Measurements from ENCODE around the gene SLC25A33.

SLC25A33 gene

DNA sequence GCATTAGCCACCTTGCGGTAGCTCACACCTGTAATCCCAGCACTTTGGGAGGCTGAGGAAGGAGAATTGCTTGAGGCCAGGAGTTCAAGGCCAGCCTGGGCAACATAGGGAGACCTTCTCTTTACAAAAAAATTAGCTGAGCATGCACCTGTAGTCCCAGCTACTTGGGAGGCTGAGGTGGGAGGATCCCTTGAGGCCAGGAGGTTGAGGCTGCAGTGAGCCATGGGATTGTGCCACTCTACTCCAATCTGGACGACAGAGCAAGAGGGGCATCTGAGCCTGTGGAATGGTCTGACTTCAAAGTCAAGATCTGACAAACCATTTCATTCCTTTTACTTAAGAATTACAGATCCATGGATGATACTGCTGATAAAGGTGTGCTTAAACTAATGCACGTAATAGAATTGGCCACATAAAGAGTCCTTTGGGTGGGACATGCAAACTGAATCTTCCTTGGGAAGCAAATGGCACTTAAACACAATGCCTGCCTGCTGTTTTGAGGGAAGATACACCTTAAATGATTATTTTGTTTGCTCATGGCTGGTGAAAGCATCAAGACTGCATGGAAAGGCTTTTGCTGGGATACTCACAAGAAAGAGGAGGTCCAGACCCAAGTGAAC lies 47.0 kb downstream of the SLC25A33 start:
- no peak for DNase-seq (ENCODE audit: low read depth in 2 of 2, low spot score in 1 of 2)

DNA sequence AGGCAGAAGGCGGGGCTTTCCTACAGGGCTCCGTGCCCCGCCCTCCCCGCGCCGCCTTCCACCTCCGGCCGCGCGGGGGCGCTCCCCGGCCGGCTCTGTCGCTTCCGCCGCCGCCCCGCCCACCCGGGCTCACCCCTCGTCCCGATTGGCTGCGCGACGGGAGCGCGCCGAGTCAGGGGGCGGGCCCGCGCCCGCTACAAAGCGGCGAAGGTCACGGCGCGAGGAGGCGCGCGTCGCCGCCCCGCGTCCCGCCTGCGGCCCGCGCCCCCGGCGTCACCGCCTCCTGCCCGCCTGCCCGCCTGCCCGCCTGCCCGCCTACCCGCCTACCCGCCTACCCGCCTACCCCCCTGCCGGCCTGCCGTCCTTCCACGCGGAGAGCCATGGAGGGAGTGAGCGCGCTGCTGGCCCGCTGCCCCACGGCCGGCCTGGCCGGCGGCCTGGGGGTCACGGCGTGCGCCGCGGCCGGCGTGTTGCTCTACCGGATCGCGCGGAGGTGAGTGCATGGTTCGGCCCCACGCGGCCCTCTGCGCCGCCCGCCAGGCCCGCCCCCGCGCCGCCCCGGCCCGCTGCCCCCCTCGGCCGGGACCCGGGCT lies 49.4 kb downstream of the SLC25A33 start, which contains the start of gene TMEM201:
Gene TMEM201 (plus strand): TSS at position 361 of the 593 bp plus-strand sequence. CDS start 20 bp downstream, at position 381.
- DNase-seq (ENCODE audit: low read depth in 2 of 2, low spot score in 1 of 2) = peak; percentile 81 to 85

DNA sequence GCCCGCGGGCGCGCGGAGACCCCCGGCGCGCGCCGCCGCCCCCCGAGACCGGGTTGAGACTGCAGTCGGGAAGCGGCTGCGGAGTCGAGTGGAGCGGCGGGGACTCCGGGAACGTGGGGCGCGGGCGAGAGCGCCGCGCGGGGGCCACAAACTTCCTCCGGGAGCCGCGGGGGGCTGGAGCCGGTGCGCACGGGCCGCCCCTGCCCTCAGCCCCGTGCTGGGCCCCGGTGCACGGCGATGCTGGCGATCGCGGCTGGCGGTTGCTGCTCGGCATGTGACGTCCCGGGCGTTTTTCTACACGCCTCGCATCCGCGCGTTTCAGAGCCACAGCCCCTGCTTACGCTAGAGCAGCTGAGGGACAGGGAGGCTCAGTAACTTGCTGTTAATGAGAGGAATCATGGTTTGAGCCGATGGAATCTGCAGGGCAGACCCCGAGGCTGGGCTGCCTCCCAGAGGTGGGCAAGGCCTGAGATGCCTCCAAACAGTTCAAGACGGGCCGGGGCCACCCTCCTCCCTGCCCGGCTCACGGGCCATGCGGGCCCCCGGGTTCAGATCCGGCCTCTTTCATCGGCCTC lies 50.0 kb downstream of the SLC25A33 start:
- DNase-seq (ENCODE audit: low read depth in 2 of 2, low spot score in 1 of 2) = peak in 1 of 2 donors; percentile 14

DNA sequence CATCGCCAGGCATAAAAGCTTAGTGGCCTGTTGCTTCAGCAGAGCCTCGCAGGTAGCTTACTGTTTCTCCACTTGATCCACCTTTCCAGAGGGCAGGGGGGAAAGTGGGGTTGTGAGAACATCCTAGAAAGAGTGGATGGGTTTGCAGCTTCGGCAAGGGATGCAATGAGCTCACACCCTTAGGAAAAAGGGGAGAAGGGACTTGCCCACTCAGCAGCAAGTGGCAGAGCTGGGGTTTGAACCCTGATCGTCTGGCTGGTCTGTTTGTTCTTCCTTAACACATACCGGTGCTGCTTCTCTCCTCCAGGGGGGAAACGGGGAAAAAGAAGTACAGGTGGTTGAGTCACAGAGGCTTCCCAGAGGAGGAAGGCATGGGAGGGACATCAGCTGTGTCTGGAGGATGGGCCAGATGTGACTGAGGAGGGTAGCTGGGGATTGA lies 50.5 kb downstream of the SLC25A33 start:
- no peak for DNase-seq (ENCODE audit: low read depth in 2 of 2, low spot score in 1 of 2)

DNA sequence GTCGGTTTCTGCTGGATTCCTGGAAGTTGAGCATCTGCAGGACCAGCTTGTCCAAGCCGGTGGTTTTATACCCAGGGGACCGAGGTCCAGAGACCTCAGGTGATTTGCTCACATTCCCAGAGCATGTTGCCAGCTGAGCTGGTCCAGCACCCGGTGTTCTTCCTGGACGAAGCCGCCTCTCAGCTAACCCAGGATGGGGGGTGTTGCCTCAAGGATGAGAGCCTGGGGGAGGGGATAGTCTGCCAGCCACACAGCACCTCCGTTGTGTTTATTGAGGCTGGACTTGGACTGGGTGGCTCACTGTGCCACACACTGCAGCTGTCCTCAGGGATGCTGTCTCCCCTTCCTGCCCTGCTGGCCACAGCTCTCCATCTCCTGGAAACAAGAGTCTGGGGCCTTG lies 50.9 kb downstream of the SLC25A33 start:
- no peak for DNase-seq (ENCODE audit: low read depth in 2 of 2, low spot score in 1 of 2)

DNA sequence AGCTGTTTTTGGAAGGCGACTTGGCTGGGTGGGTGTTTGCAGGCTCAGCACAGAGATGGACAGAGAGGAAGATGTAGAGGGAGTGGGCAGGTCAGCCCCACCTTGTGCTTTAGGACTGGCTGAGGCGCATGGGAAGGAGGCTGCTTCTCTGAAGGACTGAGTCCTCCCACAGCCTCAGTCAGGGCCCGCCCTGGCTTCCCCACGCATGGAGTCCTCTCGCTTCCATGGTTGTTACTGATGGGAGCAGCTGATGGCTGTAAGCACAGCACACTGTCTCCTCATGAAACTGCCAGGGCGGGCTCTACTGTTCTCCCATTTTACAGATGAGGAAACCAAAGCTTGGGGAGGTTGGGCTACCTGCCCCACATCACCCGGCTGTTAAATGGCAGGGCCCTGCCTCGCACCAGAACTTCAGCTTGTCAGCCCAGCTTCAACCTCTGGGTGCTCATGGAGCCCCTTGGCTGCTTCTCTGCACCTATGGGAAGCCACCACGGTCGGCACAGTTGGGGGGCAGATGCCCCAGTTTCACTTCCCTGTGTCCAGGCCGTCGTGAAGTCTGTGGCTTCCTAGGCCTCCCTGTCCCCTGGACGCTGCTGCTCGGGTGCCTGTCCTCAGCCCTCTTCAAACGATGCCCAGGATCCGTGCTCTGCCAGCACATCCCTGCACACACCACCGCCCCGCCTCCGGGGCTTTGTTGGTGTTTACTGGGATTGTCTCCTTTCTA lies 51.8 kb downstream of the SLC25A33 start:
- no peak for DNase-seq (ENCODE audit: low read depth in 2 of 2, low spot score in 1 of 2)

DNA sequence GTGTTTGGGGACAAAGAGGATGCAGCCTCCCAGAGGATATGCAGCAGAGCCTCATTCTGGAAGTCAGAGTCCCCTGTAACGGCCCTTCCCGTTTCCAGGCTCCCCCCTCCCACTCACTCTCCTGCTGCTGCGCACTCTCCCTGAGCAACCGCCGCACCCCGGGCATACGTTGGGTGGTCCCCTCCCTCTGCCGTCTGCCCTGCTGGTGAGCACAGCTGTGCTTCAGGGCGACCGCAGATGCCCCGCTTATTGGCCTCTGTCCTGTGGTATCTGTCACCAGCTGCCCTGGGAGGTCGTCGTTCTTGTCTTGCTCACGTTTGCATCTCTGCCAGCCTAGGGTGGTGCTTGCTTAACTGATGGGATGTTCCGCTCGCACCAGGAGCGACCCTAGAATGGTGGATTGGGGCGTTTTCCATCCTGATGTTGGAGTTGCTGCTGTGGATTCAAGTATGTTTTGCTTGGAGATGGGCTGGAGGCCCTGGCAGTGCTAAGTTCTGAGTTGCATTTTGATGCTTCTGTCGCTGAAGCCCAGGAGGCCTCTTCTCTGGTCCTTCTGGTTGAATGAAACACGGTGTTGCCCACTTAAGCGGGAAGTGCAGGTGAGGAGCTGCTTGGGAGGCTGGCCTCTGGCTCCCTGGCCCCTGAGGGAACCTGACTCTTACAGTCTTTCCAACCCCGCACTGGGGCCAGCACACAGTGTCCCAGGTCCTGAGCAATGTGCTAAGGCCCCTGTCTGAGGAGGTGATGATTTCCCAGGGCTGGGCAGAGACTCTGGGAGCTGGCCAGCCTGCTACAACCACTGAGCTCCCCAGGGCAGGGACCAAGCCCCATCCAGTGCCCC lies 52.6 kb downstream of the SLC25A33 start:
- DNase-seq (ENCODE audit: low read depth in 2 of 2, low spot score in 1 of 2) = no peak

DNA sequence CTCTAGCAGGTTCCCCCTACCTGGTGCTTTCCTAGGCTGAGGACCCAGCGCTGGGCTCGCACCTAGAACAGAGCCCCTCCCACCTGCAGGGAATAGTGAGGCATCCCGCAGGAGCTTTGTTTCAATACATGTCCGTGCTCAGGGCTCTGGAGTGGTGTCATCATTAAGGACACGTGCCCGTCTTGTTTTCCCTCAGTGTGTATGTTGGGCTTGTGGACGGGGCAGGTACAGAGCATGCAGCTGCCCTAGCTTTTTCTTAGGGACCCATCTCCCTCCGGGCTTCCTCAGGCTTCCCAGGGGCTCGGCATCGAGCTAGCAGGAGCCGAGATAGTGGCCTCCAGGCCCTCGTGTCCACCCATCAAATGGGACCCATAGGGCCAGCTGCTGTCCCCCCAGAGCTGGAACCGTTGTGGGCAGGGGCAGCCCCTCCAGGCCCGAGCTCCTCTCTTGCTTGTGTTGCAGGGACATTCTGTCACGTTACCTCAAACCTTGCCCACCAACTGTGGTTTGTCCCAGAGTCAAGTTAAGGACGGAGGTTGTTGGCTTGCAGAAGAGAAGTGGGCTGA lies 53.3 kb downstream of the SLC25A33 start:
- DNase-seq (ENCODE audit: low read depth in 2 of 2, low spot score in 1 of 2) = no peak

DNA sequence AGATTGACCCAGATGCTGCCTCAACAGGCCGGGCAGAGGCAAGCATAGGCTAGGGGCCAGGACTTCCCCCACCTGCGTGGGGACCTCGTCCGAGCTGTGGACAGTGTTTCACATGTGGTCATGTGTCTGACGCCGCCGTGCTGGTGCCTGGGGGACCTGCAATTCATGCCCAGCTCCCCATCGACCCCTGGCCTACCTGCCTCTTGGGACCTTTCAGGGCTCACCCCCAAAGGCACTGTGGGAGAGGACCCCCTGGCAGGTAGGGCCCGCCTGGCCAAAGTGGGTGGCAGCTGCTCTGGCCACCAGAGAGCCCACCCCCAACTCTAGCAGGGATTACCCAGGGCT lies 53.9 kb downstream of the SLC25A33 start:
- no peak for DNase-seq (ENCODE audit: low read depth in 2 of 2, low spot score in 1 of 2)

DNA sequence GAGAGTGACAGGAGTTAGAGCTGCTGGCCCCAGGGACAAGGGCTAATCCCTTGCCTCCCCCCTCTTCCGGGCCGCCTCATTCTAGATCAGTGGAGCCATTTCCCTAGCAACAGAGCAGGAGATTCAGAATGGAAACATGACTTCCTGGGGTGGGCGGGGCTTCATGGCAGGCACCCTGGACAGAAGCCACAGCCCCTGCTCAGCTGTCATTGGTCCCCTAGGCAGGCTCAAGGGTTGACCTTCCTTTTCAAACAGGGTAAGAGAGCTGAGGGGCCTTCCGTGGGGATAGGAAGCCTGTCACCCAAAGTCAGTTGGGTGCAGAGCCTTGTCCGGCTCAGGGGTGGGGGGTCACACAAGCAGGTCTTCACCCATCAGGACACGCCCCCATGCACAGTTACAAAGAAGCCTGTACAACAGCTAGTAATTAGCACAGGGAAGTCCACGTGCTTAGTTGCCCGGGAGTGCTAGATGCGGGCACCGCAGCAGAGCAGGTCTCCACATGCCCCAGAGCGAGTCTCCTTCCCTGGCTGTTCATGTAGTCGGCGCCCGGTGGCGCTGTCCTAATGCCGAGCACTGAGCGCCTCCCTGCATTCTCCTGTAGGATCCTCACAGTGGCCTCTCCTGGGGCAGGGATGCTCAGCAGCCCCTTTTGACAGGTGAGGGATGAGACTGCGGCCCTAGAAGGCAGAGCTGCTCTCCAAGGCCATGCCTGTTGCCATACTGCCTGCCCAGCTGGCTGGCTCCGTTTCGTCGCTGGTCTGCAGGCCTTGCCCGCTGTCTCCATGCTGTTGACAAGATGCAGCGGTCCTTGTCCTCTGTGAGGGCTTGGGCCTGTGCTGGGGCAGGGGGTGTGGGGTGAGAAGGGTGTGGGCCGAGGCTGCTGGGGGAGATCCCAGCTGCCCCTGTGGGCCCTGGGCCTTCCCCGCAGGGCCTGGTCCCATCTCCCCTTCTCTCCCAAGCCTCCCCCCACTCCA lies 54.5 kb downstream of the SLC25A33 start:
- DNase-seq (ENCODE audit: low read depth in 2 of 2, low spot score in 1 of 2) = no peak

DNA sequence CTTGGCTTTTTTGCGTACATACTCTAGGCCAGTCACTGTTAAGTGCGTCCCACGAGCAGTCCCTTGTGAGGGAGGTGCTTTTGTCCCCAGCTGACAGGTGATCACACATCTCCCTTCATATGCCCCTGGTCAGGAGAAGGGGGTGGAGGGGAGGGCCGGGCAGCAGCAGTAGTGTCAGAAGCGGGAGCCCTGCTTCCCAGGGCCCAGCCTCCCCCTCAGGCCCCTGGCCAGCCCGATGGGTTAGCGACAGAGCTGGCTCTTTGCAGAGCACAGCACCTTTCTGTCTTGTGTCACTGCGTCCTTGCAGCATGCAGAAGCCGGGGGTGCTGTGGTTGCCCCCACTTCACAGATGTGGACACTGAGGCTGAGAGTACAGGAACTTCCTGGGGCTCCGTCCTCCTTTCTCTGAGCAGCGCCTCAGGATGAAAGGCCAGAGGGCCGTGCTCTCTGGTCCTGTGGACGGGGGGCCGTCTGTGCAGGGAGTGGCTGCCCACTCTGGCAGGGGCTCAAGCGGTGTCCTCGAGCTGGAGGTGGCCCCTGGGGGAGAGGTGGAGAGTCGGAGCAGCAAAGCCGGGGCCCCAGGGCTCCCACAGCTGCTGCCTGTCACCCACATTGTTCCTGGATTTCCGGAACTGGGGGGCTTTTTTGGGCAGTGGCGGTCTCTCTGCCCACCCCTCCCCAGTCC lies 55.3 kb downstream of the SLC25A33 start:
- no peak for DNase-seq (ENCODE audit: low read depth in 2 of 2, low spot score in 1 of 2)

DNA sequence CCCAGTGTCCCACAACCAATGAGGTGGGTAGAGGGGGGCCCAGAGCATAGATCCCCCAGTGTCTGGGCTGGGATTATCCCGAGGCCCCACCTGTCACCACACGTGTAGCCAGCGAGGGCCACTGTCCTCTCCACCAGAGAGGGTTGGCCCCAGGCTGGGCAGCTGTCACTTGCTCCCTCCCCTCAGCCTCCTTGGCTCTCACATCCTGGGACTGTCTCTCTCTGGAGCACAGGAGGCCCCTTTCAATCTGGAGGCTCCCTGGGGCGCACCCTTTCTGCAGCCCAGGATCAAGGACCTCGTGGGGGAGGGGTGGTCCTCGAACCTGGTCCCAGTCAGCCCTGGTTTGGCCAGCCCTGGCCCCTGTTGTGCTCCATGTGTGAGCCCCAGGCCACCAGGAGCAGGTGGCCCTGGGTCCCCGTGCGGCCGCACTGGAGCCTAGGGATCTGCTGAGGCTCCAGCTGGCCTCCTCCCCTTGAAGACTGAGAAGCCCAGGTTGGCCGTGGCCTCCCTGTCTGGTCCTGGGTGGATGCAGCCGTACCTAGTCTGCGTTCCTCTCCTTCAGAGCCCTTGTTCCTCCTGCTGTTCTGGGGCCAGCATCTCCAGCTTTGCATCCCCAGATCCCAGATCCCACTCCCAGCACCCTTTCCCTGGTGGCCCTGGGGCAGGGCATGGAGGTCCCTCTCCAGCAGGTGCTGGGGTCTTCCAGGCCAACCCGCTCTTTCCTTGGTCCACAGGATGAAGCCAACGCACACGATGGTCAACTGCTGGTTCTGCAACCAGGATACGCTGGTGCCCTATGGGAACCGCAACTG lies 56.1 kb downstream of the SLC25A33 start:
- DNase-seq (ENCODE audit: low read depth in 2 of 2, low spot score in 1 of 2) = no peak

DNA sequence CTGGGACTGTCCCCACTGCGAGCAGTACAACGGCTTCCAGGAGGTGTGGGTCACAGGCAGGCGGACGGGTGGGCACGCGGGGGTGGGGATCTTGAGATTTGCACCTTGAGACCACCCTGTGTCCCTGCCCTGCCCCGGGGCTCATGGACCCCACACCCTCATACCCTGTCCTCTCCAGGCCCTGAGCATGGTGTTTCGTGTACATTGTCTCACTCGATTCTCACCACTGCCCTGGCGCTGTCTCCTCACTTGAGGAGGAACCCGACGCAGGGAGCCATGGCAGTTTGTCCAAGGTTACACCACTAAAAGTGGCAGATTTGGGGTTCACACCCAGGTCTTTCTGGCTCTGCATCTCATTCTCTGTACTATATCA lies 56.7 kb downstream of the SLC25A33 start:
- no peak for DNase-seq (ENCODE audit: low read depth in 2 of 2, low spot score in 1 of 2)

DNA sequence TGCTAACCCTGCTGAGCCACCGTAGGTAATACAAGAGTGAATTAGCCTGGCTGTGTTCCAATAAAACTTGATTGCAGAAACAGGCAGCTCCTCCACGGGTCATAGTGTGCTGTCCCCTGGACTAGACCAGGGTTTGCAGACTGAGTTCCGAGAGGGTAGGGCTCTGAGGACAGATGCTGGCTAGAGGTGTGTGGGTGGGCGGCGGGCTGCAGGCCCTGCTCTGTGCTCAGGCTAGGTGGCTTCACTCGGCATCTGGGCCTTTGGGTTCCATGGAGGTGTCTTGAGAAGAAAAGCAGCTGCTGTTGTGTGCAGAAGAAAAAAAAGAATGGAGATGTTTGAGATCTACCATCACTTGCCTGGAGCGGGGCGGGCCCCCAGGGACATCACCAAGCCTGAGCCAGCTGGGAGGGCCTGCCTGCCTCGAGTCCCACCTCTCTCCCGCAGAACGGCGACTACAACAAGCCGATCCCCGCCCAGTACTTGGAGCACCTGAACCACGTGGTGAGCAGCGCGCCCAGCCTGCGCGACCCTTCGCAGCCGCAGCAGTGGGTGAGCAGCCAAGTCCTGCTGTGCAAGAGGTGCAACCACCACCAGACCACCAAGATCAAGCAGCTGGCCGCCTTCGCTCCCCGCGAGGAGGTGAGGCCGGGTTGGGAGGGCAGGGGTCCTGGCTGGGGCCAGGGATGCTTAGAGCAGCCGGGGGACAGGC lies 57.3 kb downstream of the SLC25A33 start:
- DNase-seq (ENCODE audit: low read depth in 2 of 2, low spot score in 1 of 2) = no peak

DNA sequence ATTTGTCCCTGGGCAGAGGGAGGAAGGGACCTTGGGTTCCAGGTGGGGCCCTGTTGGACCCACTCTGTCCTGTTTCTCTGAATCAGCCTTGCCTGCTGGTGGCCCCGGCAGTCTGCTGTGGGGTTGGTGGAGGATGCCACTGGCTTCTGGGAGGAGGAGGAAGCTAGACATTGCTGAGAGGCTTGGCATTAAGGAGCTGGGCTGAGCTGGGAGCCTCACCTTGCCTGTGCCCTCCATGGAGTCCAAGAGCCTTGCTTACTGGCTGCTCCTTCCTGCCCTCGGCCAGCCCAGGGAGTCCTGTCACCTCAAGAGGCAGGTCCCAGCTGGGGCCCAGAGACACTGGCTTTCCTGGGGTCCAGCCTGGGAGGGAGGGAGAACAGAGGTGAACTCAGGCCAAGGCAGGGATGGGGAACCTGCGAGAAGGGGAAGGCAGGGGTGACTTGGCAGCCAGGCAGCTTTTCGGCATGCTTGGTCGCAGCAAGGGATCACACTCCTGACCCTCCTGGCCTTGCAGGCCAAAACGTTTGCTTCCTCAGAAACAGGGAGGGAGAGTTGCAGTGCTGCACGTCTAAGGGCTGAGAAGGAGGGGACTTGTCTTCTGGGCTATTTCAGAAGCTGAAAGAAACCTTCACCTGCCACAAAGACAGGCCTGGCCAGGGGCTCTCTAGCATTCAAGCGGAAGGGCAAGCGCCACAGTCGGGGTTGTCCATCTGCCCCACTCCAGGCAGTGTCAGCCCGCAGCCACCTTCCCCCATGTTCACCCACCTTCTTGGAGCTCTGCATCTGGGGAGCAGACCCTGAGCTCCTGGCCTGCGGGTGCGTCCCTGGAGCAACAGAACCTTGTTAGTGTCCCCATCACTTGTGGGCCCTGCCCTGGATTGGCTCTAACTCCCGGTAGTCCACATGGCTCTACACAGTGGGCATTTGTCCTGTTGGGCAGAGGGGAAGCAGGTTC lies 58.4 kb downstream of the SLC25A33 start:
- no peak for DNase-seq (ENCODE audit: low read depth in 2 of 2, low spot score in 1 of 2)

DNA sequence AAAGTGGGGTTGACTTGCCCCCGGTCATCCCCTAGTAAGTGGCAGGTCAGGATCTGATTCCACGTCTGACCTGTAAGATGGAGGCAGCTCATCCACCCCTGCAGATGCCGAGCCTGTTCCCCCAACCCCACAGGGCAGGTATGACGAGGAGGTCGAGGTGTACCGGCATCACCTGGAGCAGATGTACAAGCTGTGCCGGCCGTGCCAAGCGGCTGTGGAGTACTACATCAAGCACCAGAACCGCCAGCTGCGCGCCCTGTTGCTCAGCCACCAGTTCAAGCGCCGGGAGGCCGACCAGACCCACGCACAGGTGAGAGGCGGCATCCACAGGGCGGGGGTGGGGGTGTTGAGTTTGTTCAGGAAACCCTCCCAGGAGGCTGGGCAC lies 59.0 kb downstream of the SLC25A33 start:
- no peak for DNase-seq (ENCODE audit: low read depth in 2 of 2, low spot score in 1 of 2)

DNA sequence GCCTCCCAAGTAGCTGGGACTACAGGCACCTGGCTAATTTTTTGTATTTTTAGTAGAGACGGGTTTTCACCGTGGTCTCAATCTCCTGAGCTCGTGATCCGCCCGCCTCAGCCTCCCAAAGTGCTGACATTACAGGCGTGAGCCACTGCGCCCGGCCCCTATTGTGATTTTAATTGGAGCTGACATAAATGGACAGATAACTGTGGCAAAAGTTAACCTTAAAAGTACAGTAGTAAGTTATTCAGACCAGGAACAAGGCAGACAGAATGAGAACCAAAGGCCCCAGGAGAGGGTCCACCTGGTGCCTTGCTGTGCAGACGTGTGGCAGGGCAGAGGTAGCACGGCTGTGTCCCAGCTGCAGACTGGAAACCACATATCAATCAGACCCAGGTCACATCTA lies 60.5 kb downstream of the SLC25A33 start:
- no peak for DNase-seq (ENCODE audit: low read depth in 2 of 2, low spot score in 1 of 2)
